ENCODE results near the gene LRRFIP1. TPM values are rescaled to one million over a fixed set of nuclear protein-coding genes. Genes with fewer than 3 reads are reported as not detected.
"Not testable (repeated sequence)": the region's sequence is repeated elsewhere in the genome, so short reads cannot be mapped to it uniquely, and the experiment has no call there.

LRRFIP1 gene
- total RNA-seq, 2 donors from 2014 or later = 125 to 203 TPM

DNA sequence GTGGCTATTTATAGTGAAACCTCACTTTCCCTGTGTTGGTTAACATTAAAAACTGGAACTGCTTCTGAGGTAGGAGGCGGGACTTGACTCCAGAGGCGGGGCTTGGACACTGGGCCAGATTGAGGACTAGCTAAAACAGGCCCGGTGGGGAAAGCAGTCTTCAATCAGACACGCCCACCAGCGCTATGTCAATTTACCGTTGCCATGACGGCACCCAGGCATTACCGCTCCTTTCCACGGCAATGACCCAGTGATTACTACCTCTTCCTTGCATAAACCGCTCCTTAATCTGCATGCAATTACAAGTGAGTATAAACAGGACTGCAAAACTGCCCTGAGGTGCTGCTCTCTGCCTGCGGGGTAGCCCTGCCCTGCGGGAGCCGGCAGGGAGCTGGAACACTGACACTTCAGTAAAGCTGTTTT is 35.3 kb downstream of the LRRFIP1 start:
- H3K4me1 Mint-ChIP-seq (ENCODE audit: low read depth in 2 of 2) = peaks cover 11 to 24% of the 10 kb centered on the region in 2 donors
- no peak overlapping the region for H3K27ac Mint-ChIP-seq
- peaks cover 9 to 13% of the 10 kb centered on the region in 2 donors for H3K27me3 Mint-ChIP-seq
- no peaks in the 10 kb centered on the region for H3K36me3 Mint-ChIP-seq
- no peak overlapping the region for H3K4me3 Mint-ChIP-seq
- ATAC-seq = peak; percentile 44 to 73
- H3K9me3 Mint-ChIP-seq = no peaks in the 10 kb centered on the region
- no peak for DNase-seq (ENCODE audit: low spot score)

DNA sequence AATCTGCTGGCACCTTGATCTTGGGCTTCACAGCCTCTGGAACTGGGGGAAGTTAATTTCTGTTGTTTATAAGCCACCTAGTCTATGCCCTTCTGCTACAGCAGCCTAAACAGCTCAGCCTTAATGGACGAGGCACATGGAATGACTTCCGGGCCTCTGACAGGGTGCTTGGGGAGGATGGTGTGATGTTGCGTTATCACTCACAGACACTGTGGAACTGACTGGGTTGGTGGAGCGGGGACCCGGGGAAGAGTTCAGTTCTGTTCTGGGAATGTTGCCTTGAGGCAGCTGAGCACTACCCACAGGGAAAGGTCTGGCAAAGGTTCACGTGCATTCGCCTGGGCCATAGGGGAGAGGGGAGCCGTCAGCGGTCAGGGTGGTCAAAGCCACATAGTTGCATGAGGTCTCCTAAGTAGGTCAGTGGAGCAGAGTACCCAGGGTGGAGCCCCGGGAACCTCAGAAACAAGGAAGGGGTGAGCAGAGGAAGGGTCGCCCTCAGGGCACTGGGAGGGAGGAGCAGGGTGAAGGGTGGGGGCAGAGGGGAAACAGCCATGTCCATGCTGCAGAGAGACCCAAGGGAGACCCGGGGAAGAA is 36.2 kb downstream of the LRRFIP1 start:
- Mint-ChIP-seq H3K36me3 (no peaks in the 10 kb centered on the region), H3K4me3 (no peak overlapping the region), H3K27ac (peak overlapping the region in 1 of 2 donors; percentile 73), H3K27me3 (peaks cover 9% of the 10 kb centered on the region in 2 donors), H3K9me3 (no peaks in the 10 kb centered on the region), H3K4me1 (ENCODE audit: low read depth in 2 of 2) (peaks cover 11 to 24% of the 10 kb centered on the region in 2 donors)
- peak in 1 of 2 donors; percentile 31 for ATAC-seq
- DNase-seq (ENCODE audit: low spot score) = no peak

DNA sequence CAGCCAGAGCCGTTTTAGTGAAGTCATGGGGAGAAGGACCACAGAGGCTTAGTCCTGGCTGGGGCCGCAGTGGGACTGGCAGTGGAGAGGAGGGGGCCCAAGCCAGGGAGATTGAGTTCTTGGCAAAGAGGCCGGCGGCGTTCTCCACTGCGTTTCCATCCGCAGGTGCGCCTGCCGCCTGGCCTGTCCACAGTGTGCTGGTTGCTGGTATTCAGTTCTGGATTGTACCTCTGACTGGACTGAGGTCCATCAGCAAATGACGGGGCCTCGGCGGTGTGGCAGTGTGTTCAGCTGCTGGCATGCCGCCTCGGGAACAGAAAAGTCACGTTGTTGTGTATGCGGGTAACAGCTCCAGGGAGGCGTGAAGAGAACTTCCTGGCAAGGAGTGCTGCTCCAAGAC is 36.8 kb downstream of the LRRFIP1 start:
- H3K9me3 Mint-ChIP-seq = no peaks in the 10 kb centered on the region
- H3K36me3 Mint-ChIP-seq = no peaks in the 10 kb centered on the region
- peaks cover 11 to 24% of the 10 kb centered on the region in 2 donors for H3K4me1 Mint-ChIP-seq (ENCODE audit: low read depth in 2 of 2)
- no peak for DNase-seq (ENCODE audit: low spot score)
- no peak for ATAC-seq
- no peak overlapping the region for H3K4me3 Mint-ChIP-seq
- no peak overlapping the region for H3K27ac Mint-ChIP-seq
- peaks cover 9% of the 10 kb centered on the region in 2 donors for H3K27me3 Mint-ChIP-seq

DNA sequence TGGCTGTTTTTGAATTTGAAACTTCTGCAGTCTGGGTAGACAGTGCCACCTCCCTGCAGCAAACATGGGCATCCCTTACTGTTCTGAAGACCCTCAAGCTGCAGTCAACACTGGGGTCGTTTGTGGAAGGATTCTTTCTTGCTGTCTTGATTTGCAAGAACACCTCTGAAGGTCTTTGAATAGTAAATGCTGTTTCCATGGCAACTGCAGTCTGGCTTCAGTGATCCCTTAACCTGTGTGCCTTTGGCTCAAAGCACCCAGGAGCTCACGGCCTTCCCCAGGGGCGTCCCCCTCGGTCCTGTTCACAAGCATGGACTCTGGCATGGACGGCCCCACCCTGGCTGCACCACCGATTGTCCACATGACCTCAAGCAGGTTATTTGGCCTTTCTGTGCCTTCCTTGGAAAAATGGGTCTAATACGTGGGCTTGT is 38.3 kb downstream of the LRRFIP1 start:
- Mint-ChIP-seq H3K4me3 (no peak overlapping the region), H3K9me3 (no peaks in the 10 kb centered on the region), H3K27me3 (peaks cover 6 to 9% of the 10 kb centered on the region in 2 donors), H3K27ac (no peak overlapping the region), H3K4me1 (ENCODE audit: low read depth in 2 of 2) (peaks cover 11 to 24% of the 10 kb centered on the region in 2 donors), H3K36me3 (no peaks in the 10 kb centered on the region)
- DNase-seq (ENCODE audit: low spot score) = no peak
- ATAC-seq = no peak

DNA sequence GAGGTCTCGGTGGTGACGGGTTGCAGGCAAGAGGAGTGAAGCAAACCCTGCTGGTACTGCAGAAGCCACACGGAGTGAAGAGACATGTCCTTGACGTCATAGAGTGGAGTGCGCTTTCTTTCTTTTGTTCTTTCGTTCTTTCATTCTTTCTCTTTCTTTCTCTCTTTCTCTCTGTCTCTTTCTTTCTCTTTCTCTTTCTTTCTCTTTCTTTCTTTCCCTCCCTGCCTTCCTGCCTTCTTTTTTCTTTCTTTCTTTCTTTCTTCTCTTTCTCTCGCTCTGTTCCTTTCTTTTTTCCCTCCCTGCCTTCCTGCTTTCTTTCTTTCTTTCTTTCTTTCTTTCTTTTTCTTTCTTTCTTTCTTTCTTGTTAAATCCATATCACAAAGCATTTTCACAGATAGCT is 39.2 kb downstream of the LRRFIP1 start:
- Mint-ChIP-seq H3K4me1 (ENCODE audit: low read depth in 2 of 2) (peaks cover 11 to 24% of the 10 kb centered on the region in 2 donors), H3K4me3 (no peak overlapping the region), H3K36me3 (no peaks in the 10 kb centered on the region), H3K9me3 (no peaks in the 10 kb centered on the region), H3K27me3 (peaks cover 3 to 9% of the 10 kb centered on the region in 2 donors), H3K27ac (no peak overlapping the region)
- DNase-seq (ENCODE audit: low spot score) (no peak), ATAC-seq (no peak)

DNA sequence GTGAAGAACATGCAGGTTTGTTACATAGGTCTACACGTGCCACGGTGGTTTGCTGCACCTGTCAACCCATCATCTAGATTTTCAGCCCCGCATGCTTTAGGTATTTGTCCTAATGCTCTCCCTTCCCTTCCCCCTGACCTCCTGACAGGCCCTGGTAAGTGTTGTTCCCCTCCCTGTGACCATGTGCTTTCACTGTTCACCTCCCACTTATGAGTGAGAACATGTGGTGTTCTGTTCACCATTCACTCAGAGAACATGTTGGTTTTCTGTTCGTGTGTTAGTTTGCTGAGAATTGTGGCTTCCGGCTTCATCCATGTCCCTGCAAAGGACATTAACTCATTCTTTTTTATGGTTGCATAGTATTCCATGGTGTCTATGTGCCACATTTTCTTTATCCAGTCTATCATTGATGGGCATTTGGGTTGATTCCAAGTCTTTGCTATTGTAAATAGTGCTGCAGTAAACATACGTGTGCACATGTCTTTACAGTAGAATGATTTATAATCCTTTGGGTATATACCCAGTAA is 39.7 kb downstream of the LRRFIP1 start:
- not testable (repeated sequence) for H3K9me3 Mint-ChIP-seq; ATAC-seq; H3K36me3 Mint-ChIP-seq; H3K27me3 Mint-ChIP-seq; DNase-seq (ENCODE audit: low spot score); H3K4me3 Mint-ChIP-seq; H3K27ac Mint-ChIP-seq
- H3K4me1 Mint-ChIP-seq (ENCODE audit: low read depth in 2 of 2) = peaks cover 11 to 24% of the 10 kb centered on the region in 2 donors

DNA sequence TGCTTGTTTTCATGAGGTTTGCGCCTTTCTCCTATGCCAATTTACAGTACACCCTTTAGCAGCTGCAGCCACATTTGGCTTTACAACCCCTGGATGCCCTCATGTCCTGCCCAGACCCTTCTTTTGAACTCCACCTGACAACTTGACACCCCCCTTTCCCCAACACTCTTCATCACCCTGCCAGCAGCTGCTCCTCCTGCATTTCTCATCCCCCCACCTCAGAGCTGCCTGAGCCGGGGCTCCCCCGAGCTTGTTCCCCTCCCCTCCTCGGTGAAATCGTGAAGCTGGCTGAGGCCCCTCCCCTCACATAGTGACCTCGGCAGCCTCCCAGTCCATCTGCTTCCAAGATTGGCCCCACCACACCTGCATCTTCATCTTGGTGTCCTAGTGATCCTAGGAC is 40.5 kb downstream of the LRRFIP1 start:
- peaks cover 16 to 23% of the 10 kb centered on the region in 2 donors for H3K4me1 Mint-ChIP-seq (ENCODE audit: low read depth in 2 of 2)
- no peak for ATAC-seq
- DNase-seq (ENCODE audit: low spot score) = no peak
- no peak overlapping the region for H3K4me3 Mint-ChIP-seq
- no peak overlapping the region for H3K27ac Mint-ChIP-seq
- no peaks in the 10 kb centered on the region for H3K36me3 Mint-ChIP-seq
- H3K9me3 Mint-ChIP-seq = no peaks in the 10 kb centered on the region
- peaks cover 3 to 9% of the 10 kb centered on the region in 2 donors for H3K27me3 Mint-ChIP-seq

DNA sequence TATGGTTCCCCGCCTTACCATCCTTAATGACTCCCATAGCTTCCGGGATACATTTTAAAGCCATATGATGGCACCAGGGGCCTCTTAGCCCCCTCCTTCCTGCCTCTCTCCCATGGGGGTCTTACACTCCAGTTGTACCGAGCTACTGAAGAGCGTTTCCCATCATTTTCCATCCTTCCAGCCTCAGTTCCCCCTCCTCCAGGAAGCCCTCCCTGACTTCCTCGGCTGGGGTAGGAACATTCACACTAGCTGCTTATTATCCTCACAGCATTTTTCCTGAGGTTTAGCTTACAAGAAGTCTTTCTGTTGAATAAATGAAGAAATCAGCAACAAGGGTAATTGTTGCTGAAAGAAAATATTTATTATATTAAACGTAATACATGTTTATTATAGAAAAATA is 41.1 kb downstream of the LRRFIP1 start:
- DNase-seq (ENCODE audit: low spot score) (no peak), ATAC-seq (no peak)
- Mint-ChIP-seq H3K27me3 (peaks cover 3 to 9% of the 10 kb centered on the region in 2 donors), H3K36me3 (no peaks in the 10 kb centered on the region), H3K27ac (no peak overlapping the region), H3K4me3 (no peak overlapping the region), H3K4me1 (ENCODE audit: low read depth in 2 of 2) (peaks cover 21 to 25% of the 10 kb centered on the region in 2 donors), H3K9me3 (no peaks in the 10 kb centered on the region)

DNA sequence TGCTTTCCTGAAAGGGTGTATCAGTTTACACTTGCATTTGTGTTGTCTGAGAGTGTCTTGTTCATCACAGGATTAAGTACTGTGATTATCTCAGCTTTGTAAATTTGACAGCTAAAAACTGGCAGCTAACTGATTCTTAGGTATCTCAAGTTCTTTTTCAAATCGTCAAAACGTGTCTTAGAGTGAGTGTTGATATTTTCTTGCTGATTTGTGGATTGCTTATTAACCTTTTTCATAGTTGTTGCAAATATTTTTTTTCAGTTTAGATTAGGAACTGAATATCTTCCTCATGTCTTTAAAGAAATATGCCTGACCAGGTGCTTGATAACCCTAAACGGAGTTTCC is 41.9 kb downstream of the LRRFIP1 start:
- DNase-seq (ENCODE audit: low spot score) = no peak
- Mint-ChIP-seq H3K36me3 (no peaks in the 10 kb centered on the region), H3K27me3 (peaks cover 2 to 9% of the 10 kb centered on the region in 2 donors), H3K4me3 (no peak overlapping the region), H3K4me1 (ENCODE audit: low read depth in 2 of 2) (peaks cover 25 to 27% of the 10 kb centered on the region in 2 donors), H3K27ac (peak overlapping the region in 1 of 2 donors; percentile 29), H3K9me3 (no peaks in the 10 kb centered on the region)
- no peak for ATAC-seq

DNA sequence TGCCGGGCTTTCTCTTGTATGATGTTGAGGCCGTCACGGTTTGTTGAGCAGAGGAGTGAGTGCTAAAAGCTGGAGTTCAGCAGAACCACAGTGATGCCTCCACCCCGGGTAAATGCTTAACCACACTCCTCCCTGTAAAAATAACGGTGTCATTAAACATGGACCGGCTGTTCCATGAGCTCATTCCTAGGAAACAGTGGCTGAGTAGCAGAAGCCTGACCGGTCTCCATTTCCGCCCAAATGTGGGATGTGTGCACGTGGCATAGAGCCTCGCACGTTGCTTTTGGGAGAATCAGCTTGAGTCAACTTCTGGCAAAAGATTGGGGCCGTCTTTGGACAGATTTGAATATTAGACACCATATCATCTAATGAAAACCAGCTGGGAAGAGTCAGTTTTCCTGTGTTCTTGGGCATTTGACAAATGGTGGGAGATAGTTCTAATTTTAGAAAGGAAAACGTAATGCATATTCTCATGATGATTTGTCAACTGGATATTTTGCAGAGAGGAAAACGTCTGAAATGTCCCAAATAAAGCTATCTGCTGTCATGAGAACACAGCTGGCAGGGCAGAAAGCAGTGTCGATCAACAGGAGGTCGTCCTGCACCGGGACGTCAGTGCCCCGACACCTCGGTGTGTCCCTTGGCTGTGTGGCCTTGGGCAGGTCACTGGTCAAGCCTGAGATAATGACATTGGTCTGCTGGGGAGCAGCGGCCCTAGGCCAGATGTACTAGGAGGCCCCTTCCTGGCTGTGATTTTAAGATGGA is 42.4 kb downstream of the LRRFIP1 start:
- no peak overlapping the region for H3K4me3 Mint-ChIP-seq
- H3K27me3 Mint-ChIP-seq = peaks cover 2 to 9% of the 10 kb centered on the region in 2 donors
- H3K27ac Mint-ChIP-seq = peak overlapping the region in 1 of 2 donors; percentile 29
- H3K4me1 Mint-ChIP-seq (ENCODE audit: low read depth in 2 of 2) = peaks cover 27 to 29% of the 10 kb centered on the region in 2 donors
- no peak for DNase-seq (ENCODE audit: low spot score)
- H3K9me3 Mint-ChIP-seq = no peaks in the 10 kb centered on the region
- no peaks in the 10 kb centered on the region for H3K36me3 Mint-ChIP-seq
- ATAC-seq = no peak

DNA sequence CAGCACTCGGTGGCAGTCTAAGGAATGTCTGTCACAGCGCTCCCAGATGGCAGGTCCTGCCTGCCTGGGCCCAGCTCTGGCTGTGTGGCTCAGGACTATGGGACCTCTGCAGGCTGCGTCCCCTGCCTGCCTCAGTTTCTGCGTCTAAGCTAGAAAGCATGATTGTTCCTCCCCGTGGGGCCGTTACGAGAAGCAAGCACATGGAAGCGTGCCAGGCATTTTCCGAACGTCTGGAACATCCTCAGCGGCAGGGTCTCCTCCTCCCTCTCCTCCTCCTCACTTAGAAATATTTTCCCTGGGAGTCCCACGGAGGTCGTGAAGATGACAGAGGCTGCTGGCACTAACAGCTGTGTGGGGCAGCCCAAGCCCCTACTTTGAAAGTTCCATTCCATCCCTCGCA is 43.3 kb downstream of the LRRFIP1 start:
- Mint-ChIP-seq H3K4me3 (no peak overlapping the region), H3K27me3 (peaks cover 2 to 9% of the 10 kb centered on the region in 2 donors), H3K9me3 (no peaks in the 10 kb centered on the region), H3K4me1 (ENCODE audit: low read depth in 2 of 2) (peaks cover 34 to 37% of the 10 kb centered on the region in 2 donors), H3K27ac (no peak overlapping the region), H3K36me3 (no peaks in the 10 kb centered on the region)
- ATAC-seq = no peak
- no peak for DNase-seq (ENCODE audit: low spot score)

DNA sequence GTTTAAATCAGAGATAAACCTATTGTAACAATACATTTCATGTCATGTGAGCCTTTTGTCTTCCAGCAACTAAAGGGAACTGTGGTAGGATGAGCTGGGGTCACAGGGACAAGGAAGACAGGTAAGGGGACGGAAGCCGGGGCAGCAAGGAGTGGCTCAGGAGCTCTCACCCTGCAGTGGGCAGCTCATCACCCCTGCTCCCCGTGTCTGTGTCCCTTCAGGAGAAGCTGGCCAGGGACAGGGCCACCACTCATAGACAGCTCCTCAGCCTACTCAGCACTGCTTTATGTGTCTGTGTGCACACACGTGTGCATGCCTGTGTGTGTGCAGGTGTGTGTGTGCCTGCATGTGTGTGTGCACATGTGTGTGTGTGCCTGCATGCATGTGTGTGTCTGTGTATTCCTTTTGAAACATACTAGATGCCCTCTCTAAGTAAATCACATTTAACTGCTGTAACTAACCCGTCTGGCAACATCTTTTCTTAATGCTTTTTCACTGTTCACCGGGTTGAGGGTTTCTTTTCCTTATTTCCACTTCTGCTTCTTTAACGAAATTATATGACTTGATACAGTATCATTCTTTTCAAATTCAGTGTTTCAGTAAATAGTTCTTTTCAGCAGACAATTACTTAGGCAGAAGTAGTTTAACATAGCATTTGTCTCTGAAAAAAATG is 44.2 kb downstream of the LRRFIP1 start:
- peaks cover 38 to 42% of the 10 kb centered on the region in 2 donors for H3K4me1 Mint-ChIP-seq (ENCODE audit: low read depth in 2 of 2)
- H3K27ac Mint-ChIP-seq = no peak overlapping the region
- H3K27me3 Mint-ChIP-seq = peaks cover 2 to 6% of the 10 kb centered on the region in 2 donors
- ATAC-seq = no peak
- H3K36me3 Mint-ChIP-seq = no peaks in the 10 kb centered on the region
- H3K9me3 Mint-ChIP-seq = no peaks in the 10 kb centered on the region
- DNase-seq (ENCODE audit: low spot score) = no peak
- no peak overlapping the region for H3K4me3 Mint-ChIP-seq

DNA sequence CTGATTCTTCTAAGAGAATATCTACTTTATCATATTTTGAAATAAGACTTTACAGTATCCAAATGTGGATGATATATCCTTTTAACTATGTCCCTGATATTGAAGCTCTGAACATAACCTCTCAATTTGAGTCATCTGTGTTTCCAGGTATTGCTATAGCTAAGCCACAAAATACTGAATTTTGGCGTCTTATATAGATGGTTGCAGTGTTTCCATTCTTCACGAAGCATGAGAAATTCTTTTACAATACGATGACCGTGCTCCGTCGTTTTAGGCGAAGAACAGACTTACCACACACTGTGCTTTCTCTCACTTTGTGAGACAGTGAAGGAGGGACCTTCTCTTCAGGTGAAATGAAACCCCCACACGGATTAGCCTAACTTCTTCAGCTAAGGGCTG is 45.3 kb downstream of the LRRFIP1 start:
- Mint-ChIP-seq H3K4me1 (ENCODE audit: low read depth in 2 of 2) (peaks cover 37 to 46% of the 10 kb centered on the region in 2 donors), H3K36me3 (no peaks in the 10 kb centered on the region)
- ATAC-seq = peak in 1 of 2 donors; percentile 6

More for the DNA sequence above, 45.3 kb downstream of the LRRFIP1 start:
- H3K27ac Mint-ChIP-seq = peak overlapping the region; percentile 75 to 94
- peaks cover 0 to 2% of the 10 kb centered on the region in 2 donors for H3K27me3 Mint-ChIP-seq
- DNase-seq (ENCODE audit: low spot score) = no peak
- no peaks in the 10 kb centered on the region for H3K9me3 Mint-ChIP-seq
- peak overlapping the region; percentile 91 for H3K4me3 Mint-ChIP-seq
